AG08395 (cell line): ENCODE results near the gene ATP6V0E1.

ENCODE experiments used
- DNase-seq: peaks from one replicate; pipeline ENCODE4 v3.0.0; 2012; ENCODE audit warnings: mixed read lengths, low spot score

Gene ATP6V0E1

DNA sequence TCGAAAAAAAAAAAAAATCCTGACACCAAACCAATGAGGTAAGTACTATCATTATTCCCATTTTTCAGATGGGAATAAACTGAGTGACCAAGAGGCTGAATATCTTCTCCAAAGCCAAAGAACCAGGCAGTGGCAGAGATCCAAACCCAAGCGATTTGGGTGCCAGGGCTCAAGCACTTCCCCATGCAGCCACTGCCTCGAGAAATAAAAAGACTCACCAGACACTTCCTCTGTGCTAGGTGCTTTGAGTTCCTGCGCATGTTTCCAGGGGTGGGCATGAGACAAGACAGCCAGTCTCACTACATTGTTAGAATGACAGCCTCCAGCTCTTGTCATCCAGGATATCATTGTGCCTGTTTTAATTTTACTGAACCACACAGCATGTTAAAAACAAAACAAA is 26.6 kb upstream of the ATP6V0E1 start:
- no peak for DNase-seq

DNA sequence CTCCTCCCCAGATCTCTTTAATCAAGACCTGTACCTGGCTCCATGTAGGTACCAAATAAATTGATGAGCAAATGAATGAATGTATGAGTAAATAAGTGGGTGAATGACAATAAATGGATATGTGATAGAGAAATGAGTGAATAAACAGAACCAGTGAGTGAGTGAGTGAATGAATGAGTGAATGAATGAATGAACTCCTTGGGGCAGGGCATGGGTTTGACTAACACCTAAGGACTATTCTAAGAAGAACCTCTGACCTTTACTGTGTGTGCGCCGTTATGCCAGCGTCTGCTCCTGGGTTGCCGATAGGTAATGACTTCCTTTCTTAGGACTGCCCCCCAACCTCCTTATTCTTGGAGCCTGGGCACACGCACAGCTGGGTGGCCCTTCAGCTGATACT is 26.1 kb upstream of the ATP6V0E1 start:
- DNase-seq, result no peak

DNA sequence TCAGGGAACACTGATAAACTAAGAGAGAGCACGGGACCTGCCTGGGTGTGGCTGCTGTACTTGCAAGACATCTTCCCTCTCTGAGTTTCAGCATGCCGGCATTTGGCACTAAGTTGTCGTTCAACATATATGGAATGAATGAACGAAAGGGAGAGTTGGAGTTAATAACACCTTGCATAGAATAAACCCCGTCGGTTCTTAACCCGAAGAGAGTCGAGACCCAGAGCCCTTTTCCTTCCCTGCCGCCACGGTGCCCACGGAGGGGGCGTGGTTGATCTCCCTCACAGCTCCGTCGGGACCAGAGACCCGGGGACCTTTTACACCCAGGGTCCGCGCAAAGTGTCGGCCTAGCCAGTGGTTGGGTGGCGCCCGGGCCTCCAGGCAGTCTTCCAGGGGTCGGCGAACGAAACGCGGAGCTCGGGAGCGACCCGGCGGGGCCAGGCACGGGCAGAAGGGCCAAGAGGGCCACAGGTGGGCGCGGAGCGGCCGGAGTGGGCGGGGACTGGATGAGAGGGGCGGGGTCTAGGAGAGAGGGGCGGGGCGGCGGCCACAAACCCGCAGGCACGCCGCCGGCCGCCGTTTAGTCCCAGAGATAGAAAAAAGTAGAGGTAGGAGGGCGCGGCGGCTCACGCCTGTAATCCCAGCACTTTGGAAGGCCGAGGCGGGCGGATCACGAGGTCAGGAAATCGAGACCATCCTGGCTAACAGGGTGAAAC is 25.1 kb upstream of the ATP6V0E1 start:
- DNase-seq, result peak; percentile 77

DNA sequence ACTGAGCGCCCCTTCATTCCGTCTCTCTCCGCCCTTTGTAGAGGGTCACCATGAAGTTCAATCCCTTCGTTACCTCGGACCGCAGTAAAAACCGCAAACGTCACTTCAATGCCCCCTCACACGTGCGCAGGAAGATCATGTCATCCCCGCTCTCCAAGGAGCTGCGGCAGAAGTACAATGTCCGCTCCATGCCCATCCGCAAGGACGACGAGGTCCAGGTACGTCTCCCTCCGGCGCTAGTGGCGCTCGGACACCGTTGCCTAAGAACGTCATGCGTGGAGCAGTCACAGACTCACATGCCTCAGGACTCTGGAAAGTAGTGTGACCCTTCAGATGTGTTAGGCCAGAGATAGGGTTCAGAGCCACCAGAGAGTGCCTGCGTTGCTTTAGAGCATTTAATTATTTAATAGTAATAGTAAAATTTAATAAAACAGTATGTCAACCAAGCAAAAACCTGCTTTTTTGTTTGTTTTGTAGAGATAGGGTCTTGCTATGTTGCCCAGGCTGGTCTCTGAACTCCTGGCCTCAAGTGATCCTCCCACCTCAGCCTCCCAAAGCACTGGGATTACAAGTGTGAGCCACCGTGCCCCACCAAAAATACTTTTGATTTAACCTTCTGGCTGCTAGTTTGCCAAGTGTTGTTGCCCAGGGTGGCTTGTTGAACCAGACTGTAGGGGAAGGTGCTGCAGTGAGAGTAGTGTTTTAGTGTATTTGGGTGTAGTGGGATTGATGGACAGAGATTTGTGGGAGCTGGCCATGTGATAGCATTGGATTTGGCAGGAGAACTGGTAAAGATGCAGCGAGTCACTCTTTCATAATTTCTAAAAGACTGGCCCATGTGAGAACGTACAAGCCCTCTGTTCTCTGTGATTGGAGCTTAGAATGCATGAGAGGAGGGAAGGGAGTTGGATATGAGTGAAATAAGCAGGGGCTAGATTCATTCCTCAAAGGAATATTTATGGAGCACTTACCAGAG is 23.5 kb upstream of the ATP6V0E1 start:
- no peak for DNase-seq

DNA sequence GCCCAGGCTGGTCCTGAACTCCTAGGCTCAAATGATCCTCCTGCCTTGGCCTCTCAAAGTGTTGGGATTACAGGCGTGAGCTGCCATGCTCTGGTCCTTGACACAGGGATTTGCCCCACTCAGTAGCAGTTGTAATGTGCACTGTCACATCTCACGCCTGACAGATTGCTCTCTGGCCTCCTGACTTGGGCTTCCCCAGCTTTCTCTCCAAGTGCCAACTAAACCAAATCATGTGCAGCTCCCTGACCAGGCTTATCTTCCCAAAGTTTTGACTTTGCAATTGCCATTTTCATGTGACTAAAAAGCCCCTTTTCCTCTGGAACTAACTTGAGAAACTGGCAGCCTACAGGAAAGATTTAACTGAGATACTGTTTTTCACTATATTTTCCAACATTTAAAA is 13.7 kb upstream of the ATP6V0E1 start:
- DNase-seq, result no peak

DNA sequence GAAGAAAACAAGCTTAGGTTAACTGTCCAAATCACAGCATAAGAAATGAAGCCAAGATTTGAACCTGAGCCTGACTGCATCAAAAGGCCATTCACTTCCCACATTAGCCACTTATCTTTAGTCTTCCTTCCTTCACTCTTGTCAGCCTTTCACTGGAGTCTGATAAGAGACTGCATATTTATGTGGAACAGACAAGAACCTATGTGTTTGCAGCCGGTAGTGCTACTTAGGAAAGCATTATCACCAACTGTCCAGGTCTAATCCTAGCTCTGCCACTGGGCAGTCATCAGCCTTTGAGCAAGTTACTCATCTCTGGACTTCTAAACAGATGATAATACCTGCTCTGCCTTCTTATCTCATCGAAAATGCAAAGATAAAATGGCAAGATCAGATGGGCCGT is 12.1 kb upstream of the ATP6V0E1 start:
- no peak for DNase-seq

DNA sequence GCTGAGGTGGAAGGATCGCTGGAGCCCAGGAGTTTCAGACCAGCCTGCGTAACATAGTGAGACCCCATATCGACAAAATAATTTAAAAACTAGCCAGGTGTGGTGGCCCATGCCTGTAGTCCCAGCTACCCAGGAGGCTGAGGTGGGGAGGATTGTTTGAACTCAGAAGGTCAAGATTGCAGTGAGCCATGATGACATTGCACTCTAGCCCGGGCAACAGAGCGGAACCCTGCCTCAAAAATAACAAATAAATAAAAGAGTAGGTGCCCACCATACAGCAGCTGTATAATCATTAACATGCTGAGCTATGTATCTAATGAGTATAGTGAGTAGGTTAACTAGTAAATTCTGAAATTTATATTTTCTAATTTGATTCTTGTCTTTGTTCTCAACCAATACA is 11.0 kb upstream of the ATP6V0E1 start:
- no peak for DNase-seq

DNA sequence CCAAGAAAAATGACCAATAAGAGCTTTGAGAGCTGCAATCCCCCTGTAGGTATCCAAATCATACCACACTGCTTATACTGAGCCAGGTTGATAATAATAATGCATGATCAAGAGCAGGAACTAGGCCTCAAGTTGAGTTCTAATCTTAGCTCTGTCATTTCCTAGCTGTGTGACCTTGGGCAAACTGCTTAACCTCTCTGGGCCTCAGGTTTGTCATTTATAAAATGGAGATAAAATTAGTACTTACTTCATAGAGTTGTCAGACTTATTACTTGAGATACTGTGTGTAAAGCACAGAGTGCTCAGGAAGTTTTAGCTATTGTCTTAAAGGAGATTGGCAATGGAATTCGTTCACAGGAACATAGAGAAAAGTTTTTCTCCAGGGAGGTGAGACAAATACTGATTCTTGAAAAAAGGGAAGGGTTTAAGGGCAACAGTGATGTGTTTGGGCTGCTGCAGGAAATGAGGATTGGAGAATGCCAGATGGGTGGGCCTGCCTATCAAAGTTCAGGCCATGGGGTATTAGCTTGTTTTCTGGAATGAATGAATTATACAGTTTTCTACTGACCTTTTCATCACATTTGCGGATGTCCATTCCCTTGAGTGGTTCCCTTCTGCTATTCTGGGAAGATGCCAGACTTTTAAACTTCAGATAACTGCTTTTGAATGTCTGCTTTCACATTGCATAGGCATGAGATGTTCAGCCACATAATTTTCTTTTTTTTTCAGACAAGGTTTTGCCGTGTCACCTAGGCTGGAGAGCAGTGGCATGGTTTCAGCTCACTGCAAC is 10.2 kb upstream of the ATP6V0E1 start:
- no peak for DNase-seq

DNA sequence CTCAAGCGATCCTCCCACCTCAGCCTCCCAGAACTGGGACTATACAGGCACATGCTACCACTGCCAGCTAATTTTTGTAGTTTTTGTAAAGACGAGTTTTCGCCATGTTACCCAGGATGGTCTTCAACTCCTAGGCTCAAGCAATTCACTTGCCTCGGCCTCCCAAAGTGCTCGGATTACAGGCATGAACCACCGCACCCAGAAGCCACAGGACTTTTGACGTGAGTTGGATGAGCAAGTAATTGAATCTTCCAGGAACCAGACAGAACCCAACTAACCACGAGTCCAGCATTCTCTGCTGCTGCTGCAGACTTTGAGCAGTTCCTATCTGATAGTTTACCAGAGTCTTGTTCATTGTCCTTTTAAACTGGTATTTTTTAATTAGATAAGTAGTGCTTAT is 9.6 kb upstream of the ATP6V0E1 start:
- DNase-seq, result no peak

DNA sequence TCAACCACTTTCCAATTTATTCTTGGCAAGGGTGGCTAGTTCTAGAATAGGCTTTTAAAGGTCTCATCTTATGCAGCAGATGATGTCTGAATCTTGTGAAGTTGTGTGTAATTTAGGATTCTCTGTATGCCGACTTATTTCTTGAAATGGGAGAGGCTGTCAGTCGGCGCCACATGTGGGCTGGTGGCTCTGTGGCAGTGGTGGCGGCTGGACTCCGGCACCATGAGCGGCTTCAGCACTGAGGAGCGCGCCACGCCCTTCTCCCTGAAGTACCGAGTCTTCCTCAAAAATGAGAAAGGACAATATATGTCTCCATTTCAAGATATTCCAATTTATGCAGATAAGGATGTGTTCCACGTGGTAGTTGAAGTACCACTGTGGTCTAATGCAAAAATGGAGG is 8.3 kb upstream of the ATP6V0E1 start:
- DNase-seq, result no peak

DNA sequence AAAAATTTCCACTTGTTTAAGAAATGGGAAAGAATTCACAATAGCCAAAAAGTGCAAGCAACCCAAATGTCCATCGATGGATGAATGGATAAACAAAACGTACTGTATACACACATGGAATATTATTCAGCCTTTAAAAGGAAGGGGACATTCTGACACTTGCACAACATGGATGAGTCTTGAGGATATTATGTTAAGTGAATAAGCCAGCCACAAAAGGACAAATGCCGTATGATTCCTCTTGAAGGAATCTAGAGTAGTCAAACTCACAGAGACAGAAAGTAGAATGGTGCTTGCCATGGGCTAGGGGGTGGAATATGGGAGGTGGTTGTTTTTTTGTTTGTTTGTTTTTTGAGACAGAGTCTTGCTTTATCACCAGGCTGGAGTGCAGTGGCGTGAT is 3.8 kb upstream of the ATP6V0E1 start:
- no peak for DNase-seq

DNA sequence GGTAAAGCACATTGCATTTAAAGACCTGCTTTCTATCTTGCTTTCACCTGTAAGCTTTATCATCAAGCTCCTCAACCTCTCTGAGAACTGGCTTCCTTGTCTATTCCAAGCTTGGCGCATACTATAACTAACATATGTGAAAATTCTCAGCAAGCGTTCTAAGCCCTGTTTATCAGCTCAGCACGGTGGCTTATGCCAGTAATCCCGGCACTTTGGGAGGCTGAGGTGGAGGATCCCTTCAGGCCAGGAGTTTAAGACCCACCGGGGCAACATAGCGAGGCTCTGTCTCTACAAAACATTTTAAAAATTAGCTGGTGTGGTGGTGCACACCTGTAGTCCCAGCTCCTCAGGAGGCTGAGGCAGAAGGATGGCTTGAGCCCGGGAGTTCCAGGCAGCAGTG is 1.6 kb upstream of the ATP6V0E1 start:
- DNase-seq, result no peak

DNA sequence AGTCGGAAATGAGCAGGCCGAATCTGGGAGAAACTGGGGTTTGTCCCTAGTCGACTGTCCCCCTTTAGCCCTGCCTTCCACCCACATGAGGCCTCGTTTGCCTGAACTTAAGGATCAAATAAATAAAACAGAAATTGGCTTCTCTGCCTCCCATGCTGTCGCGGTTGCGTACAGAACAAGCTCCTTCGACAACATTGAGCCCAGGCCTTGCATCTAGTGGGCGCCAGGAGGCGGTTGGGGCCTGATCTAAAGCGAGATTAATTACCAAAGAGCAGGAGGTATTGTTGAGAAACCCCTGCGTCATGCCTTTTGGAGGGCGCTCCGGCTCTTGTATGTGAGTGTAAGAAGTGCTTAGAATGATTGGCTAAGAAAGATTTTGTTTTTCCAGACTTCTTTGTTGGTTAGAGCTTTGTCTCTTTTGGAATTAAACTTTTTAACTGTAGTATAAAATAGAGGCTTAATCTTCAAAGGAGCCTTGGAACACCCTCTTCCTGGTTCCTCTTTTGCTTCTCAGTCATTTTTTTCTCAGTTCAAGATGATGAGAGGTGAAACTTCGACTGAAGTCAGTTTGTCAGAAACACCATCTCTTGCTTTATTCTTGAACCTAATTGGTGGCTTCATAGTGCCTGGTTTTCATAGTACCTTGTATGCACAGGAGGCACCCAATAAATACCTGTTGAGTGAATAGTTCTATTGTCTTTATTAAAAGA is 828 bp downstream of the ATP6V0E1 start:
- DNase-seq, result peak; percentile 80

DNA sequence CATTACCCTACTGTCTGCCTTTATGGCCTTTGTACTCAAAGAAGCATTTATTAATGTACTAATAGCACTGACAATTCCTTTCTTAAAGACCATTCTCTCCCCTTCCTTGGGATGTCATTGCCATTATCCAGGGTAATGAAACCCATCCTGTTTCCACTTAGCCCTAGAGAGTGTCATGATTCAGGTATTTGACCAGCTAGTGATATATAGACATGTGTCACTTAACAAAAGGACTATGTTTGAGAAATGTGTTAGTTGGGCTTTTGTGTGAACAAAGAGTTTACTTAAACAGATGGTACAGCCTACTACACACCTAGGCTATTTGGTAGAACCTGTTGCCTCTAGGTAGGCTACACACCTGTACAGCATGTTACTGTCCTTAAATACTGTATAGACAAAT is 2.0 kb downstream of the ATP6V0E1 start:
- DNase-seq, result no peak

DNA sequence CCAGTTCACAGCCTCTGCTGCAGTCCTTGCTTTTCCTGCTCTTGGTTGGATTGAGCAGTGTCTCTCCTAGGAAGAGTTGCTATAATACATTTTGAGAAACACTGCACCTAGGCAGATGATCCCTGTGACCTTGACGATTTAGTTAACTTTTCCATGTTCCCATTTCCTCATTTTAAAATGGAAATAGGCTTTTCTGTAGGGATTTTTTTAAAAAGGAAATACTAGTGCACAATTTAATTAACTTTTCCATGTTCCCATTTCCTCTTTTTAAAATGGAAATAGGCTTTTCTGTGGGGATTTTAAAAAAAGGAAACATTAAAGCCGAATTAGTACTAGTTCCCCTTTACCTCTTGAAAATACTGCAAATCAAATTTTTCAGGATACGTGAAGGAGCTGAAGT is 4.7 kb downstream of the ATP6V0E1 start:
- no peak for DNase-seq

DNA sequence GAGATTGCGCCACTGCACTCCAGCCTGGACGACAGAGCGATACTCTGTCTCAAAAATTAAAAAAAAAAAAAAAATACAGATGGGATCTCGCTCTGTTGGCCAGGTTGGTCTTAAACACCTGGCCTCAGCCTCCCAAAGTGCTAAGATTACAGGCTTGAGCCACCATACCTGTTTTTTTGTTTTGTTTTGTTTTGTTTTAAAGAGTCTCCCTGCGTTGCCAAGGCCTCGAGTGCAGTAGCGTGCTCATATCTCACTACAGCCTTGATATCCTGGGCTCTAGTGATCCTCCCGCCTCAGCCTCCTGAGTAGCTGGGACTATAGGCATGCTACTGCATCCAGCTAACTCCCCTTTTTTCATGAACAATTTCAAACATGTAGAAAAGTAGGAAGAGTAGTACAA is 7.2 kb downstream of the ATP6V0E1 start:
- no peak for DNase-seq

DNA sequence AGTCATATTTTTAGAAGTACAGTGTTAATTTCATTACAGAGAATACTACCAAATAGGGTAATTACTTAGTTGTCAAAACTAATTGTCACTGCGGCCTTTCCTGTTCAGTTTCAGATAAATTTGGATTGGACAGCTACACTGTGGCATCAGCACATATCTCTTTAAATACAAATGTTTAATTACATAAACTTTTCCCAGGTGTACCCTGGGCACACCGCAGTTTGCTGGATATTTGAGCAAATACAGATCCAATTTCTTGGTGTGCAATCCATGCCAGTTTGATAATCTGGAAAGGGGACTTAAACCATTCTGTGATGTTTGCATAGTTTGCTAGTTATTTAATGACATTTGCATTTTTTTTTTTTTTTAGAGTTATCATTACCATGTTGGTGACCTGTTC is 10.8 kb downstream of the ATP6V0E1 start:
- DNase-seq, result no peak

DNA sequence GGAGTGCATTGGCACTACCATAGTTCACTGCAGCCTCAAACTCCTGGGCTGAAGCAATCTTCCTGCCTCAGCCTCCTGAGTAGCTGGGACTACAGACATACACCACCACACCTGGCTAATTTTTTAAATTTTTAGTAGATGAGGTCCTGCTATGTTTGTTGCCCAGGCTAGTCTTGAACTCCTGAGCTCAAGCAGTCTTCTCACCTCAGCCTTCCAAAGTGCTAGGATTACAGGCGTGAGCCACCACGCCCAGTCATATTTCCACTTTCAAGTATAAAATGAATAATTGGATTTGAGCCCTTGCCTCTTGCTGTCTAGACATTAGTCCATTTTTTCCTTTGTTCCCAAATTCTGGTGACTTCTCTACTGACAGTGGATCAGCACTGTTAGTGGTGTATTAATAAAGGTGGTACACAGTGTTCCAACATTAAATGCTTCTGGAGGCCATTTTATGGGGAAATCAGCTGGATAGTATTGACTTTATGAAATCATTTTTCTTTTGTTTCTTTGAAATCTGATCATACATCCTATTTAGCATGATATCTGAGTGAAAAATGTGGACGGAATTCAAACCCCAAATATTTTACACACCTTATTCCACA is 15.9 kb downstream of the ATP6V0E1 start:
- no peak for DNase-seq

DNA sequence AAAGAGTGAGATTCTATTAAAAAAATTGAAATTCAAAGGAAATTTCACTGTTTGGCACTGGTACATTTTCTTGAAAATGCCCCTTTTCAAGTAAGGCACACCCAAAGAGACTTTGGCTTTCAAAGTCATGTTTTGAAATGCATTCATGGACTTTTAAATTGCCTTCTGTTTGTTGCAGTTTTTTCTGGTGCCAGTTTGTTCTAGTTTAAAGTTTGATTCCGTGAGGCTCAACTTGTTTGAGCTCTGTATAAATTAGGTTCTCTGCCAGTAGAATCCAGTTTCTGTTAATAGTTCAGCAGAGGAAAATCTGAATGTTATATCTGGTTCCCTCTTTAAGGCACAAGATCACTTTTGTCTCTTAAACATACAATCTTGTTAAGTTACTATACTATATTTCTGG is 16.4 kb downstream of the ATP6V0E1 start:
- no peak for DNase-seq

DNA sequence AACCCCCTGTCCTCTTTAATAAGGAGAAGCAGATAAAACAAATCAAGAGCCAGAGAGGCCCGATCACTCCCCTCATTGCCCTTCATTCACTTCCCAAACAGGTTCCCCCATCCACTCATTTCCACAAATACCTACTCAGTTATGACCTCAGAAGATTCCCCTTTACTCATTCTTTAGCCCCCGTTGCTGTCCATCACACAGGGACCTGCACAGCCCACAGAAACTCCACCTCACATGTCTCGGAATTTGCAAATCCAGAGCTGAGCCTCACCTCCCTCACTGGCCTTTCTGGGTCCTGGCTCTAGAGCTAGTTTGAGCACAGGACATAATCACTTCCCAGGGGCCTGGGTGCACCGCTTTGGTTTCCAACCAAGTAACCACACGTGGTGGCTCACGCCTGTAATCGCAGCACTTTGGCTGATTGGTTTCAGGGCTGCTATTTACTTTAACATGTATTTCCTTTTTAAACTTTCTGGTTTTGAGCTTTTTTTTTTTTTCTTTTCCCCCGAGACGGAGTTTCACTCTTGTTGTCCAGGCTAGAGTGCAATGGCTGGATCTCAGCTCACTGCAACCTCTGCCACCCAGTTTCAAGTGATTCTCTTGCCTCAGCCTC is 17.8 kb downstream of the ATP6V0E1 start:
- no peak for DNase-seq

DNA sequence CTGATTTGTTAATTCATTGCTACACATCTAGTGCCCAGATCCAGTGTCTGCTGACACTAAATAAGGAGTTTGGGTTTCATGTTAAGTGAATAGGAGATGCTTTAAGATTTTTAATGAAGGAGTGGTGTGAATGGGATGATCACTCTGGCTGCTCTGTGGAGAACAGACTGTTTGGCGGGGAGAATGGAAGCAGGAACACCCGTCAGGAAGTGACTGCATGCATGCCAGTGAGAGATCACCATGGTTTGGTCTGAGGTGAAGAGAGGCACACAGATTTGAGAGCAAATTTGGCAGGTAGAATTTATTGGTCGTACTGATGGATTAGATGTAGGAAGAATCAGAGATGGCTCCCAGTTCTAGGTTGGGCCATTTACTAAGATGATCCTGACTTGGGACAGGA is 19.8 kb downstream of the ATP6V0E1 start:
- no peak for DNase-seq
